ENCODE measurements around the gene CRYZL1.

The CRYZL1 gene

GRCh38 chr21:33567914-33568313 lies 73.6 kb downstream of the CRYZL1 start:
- H3K27ac ChIP-seq, result 0 out of 2 replicates have a peak overlapping the region, but pooled peaks have one; percentile 2
- no peak for TF ChIP-seq CTCF (conservative IDR thresholded peaks at IDR 0.05)

- TF ChIP-seq CTCF (conservative IDR thresholded peaks at IDR 0.05), result no peak
- no peak overlapping the region for H3K27ac ChIP-seq
These were observed 75.0 kb downstream of the CRYZL1 start for GRCh38 chr21:33566514-33566913.

GRCh38 chr21:33562389-33562788 lies 79.2 kb downstream of the CRYZL1 start:
- TF ChIP-seq CTCF (conservative IDR thresholded peaks at IDR 0.05), result no peak

GRCh38 chr21:33561373-33561772 lies 80.2 kb downstream of the CRYZL1 start:
- no peak for TF ChIP-seq CTCF (conservative IDR thresholded peaks at IDR 0.05)

More at GRCh38 chr21:33562389-33562788, 79.2 kb downstream of the CRYZL1 start:
- H3K27ac ChIP-seq, result no peak overlapping the region

GRCh38 chr21:33560965-33561364 lies 80.6 kb downstream of the CRYZL1 start:
- no peak overlapping the region for H3K27ac ChIP-seq
- TF ChIP-seq CTCF (conservative IDR thresholded peaks at IDR 0.05), result no peak

More at GRCh38 chr21:33561373-33561772, 80.2 kb downstream of the CRYZL1 start:
- H3K27ac ChIP-seq, result no peak overlapping the region

GRCh38 chr21:33559813-33560212 lies 81.7 kb downstream of the CRYZL1 start:
- TF ChIP-seq CTCF (conservative IDR thresholded peaks at IDR 0.05), result no peak
- H3K27ac ChIP-seq, result no peak overlapping the region

- TF ChIP-seq CTCF (conservative IDR thresholded peaks at IDR 0.05), result no peak
- no peak overlapping the region for H3K27ac ChIP-seq
These were observed 82.6 kb downstream of the CRYZL1 start for GRCh38 chr21:33558777-33559421.

Measured in VCaP (cell line).